Sigmoid colon (tissue), 7 donors: Measurements from ENCODE around the gene NELL2. TPM values are rescaled to one million over a fixed set of nuclear protein-coding genes. Genes with fewer than 3 reads are reported as not detected.

ENCODE experiments used
- DNase-seq: peaks from one replicate; pipeline ENCODE4 v3.0.0-alpha.2; 2019
- H3K27ac ChIP-seq, 4 donors: fragments of 200-600 bp; sonication (generic); one replicate each; pipeline ENCODE4 v1.5.1; 2016 to 2019; ENCODE audit warnings: mild to moderate bottlenecking in 1 of 4
- H3K27me3 ChIP-seq, 3 donors: fragments of 200-600 bp; sonication (generic); one replicate each; pipeline ENCODE4 v1.5.1; 2019; ENCODE audit warnings: mild to moderate bottlenecking in 1 of 3
- H3K36me3 ChIP-seq, 4 donors: fragments of 200-600 bp; sonication (generic); one replicate each; pipeline ENCODE4 v1.5.1; 2016 to 2019
- H3K4me1 ChIP-seq, 4 donors: fragments of 200-600 bp; sonication (generic); one replicate each; pipeline ENCODE4 v1.5.1; 2017 to 2019
- H3K4me3 ChIP-seq, 4 donors: fragments of 200-600 bp; sonication (generic); one replicate each; pipeline ENCODE4 v1.5.1; 2017 to 2019; ENCODE audit warnings: mild to moderate bottlenecking in 2 of 4, moderate library complexity in 1 of 4
- H3K9me3 ChIP-seq, 4 donors: fragments of 200-600 bp in 3 of 4; sonication (generic) in 3 of 4; one replicate each; pipeline versions ENCODE4 v1.5.1 to v1.6.1; 2013 to 2019
- CTCF ChIP-seq, 4 experiments: fragments of 450-650 bp in 3 of 4; fragments of 200-600 bp in 1 of 4; IDR thresholded peaks; one replicate each; pipeline ENCODE4 v1.5.1; 2016 to 2019; ENCODE audit warnings: antibody characterized with exemption in 4 of 4, mild to moderate bottlenecking in 3 of 4, moderate library complexity in 2 of 4
- EP300 ChIP-seq, 4 donors: sonication (generic); formaldehyde crosslinking; IDR thresholded peaks; one replicate each; pipeline ENCODE4 v1.6.1; 2017; ENCODE audit warnings: antibody characterized with exemption in 4 of 4
- POLR2A ChIP-seq, 2 donors: fragments of 450-650 bp; IDR thresholded peaks; one replicate each; pipeline ENCODE4 v1.6.1; 2016; ENCODE audit warnings: antibody characterized with exemption in 2 of 2, mild to moderate bottlenecking in 2 of 2, moderate library complexity in 2 of 2
- POLR2AphosphoS5 ChIP-seq, 4 donors: sonication (generic); formaldehyde crosslinking; IDR thresholded peaks; one replicate each; pipeline ENCODE4 v1.6.1; 2017; ENCODE audit warnings: antibody characterized with exemption in 4 of 4
- WGBS, 2 donors: extraction: QIAGEN DNeasy Blood & Tissue Kit; methylation state at CpG; one replicate each; pipeline ENCODE4 v1.1.7; 2013; 5-methylcytosine and 5-hydroxymethylcytosine counted together
- intact Hi-C: fragments of 100-400 bp; cut with DNase I; formaldehyde crosslinking; loops from one replicate; pipeline ENCODE4 v1.15.1; 2023
- polyA plus RNA-seq, 3 donors: library from polyadenylated mRNA; stranded (reverse); fragments of 200-250 nt; gene quantifications; one replicate each; pipeline ENCODE4 v1.2.3, GENCODE V29; 2013
- total RNA-seq, 4 donors: library from RNA; depleted of rRNA; stranded (reverse); fragments of >200 nt; gene quantifications; one replicate each; pipeline ENCODE4 v1.1.0, GENCODE V29; 2016
- donor health status: healthy with polysubstance abuse.
- donor health status: Bipolar disorder and iron deficiency.
- donor health status: healthy.

The NELL2 gene
- total and polyA plus RNA-seq, 7 donors, result 0.60 to 14.7 (median 3.9) TPM

- no peak overlapping the region for H3K4me3 ChIP-seq
- H3K9me3 ChIP-seq, result peaks cover 0 to 4% (median 0%) of the 10 kb centered on the region in 4 donors
- no peaks in the 10 kb centered on the region for H3K4me1 ChIP-seq
- no peaks in the 10 kb centered on the region for H3K36me3 ChIP-seq
- no peaks in the 10 kb centered on the region for H3K27me3 ChIP-seq
- TF ChIP-seq CTCF (IDR thresholded peaks at IDR 0.05) (no peak), POLR2AphosphoS5 (IDR thresholded peaks at IDR 0.05) (no peak)
- no peak for DNase-seq
- no peak overlapping the region for H3K27ac ChIP-seq
- intact Hi-C loops, result no loop called here
- 91% methylated on average over 2 of the region's 2 CpGs for WGBS, 2 donors
These were observed 399.4 kb downstream of the NELL2 start for GRCh38 chr12:44476683-44477082.

GRCh38 chr12:44465139-44465538 lies 411.0 kb downstream of the NELL2 start:
- 76 to 79% methylated on average over 2 of the region's 2 CpGs for WGBS, 2 donors
- DNase-seq, result no peak
- no peaks in the 10 kb centered on the region for H3K36me3 ChIP-seq
- TF ChIP-seq CTCF (IDR thresholded peaks at IDR 0.05) (no peak), POLR2A (IDR thresholded peaks at IDR 0.05) (no peak), POLR2AphosphoS5 (IDR thresholded peaks at IDR 0.05) (no peak), EP300 (IDR thresholded peaks at IDR 0.05) (no peak)
- no peaks in the 10 kb centered on the region for H3K9me3 ChIP-seq
- no peak overlapping the region for H3K27ac ChIP-seq
- no peaks in the 10 kb centered on the region for H3K27me3 ChIP-seq
- intact Hi-C loops, result no loop called here
- H3K4me1 ChIP-seq, result no peaks in the 10 kb centered on the region
- no peak overlapping the region for H3K4me3 ChIP-seq

- no peak for TF ChIP-seq EP300 (IDR thresholded peaks at IDR 0.05)
- TF ChIP-seq POLR2A (IDR thresholded peaks at IDR 0.05), result no peak
- TF ChIP-seq CTCF (IDR thresholded peaks at IDR 0.05), result no peak
- no peak for TF ChIP-seq POLR2AphosphoS5 (IDR thresholded peaks at IDR 0.05)
These were observed 411.9 kb downstream of the NELL2 start for GRCh38 chr12:44464180-44464579.

GRCh38 chr12:44462729-44463128 lies 413.4 kb downstream of the NELL2 start:
- Histone ChIP-seq H3K4me3 (no peak overlapping the region), H3K27ac (no peak overlapping the region), H3K4me1 (no peaks in the 10 kb centered on the region), H3K9me3 (no peaks in the 10 kb centered on the region), H3K36me3 (no peaks in the 10 kb centered on the region), H3K27me3 (no peaks in the 10 kb centered on the region)
- intact Hi-C loops, result no loop called here
- TF ChIP-seq POLR2AphosphoS5 (IDR thresholded peaks at IDR 0.05), result no peak
- TF ChIP-seq CTCF (IDR thresholded peaks at IDR 0.05), result no peak
- TF ChIP-seq EP300 (IDR thresholded peaks at IDR 0.05), result no peak
- no peak for TF ChIP-seq POLR2A (IDR thresholded peaks at IDR 0.05)
- no peak for DNase-seq

More at GRCh38 chr12:44464180-44464579, 411.9 kb downstream of the NELL2 start:
- Histone ChIP-seq H3K9me3 (no peaks in the 10 kb centered on the region), H3K36me3 (no peaks in the 10 kb centered on the region), H3K27ac (no peak overlapping the region), H3K27me3 (no peaks in the 10 kb centered on the region), H3K4me3 (no peak overlapping the region), H3K4me1 (no peaks in the 10 kb centered on the region)
- 38 to 39% methylated on average over 2 of the region's 2 CpGs for WGBS, 2 donors
- DNase-seq, result no peak
- intact Hi-C loops, result no loop called here

DNA sequence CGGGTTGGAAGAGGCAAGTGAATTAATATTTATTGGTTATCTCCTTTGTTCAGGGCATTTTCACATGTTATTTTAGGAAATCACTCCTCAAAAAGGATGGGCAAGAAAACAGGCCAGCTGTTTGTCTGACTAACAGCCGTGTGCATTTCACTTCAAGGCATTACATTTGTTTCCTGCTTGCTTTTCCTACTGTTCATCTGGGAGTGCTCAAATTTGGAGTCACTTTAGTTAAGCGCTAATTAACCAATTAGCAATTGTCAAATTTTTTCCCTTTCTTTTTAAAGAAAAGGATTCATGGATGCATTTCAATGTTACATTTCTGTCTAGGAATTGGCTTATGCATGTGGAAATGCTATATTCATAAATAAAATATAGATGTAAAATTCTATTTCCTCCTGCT lies 415.9 kb downstream of the NELL2 start:
- H3K4me3 ChIP-seq, result no peak overlapping the region
- H3K27me3 ChIP-seq, result no peaks in the 10 kb centered on the region
- WGBS, 2 donors, result 65 to 76% methylated on average over 3 of the region's 3 CpGs
- no peak for DNase-seq
- H3K27ac ChIP-seq, result no peak overlapping the region
- TF ChIP-seq POLR2A (IDR thresholded peaks at IDR 0.05), result no peak
- no peak for TF ChIP-seq POLR2AphosphoS5 (IDR thresholded peaks at IDR 0.05)
- no peak for TF ChIP-seq EP300 (IDR thresholded peaks at IDR 0.05)
- TF ChIP-seq CTCF (IDR thresholded peaks at IDR 0.05), result no peak
- H3K9me3 ChIP-seq, result no peaks in the 10 kb centered on the region
- H3K4me1 ChIP-seq, result no peaks in the 10 kb centered on the region
- intact Hi-C loops, result no loop called here
- H3K36me3 ChIP-seq, result no peaks in the 10 kb centered on the region
